GM12878 (cell line): ENCODE results near the gene PIRT. TPM values are rescaled to one million over a fixed set of nuclear protein-coding genes. Genes with fewer than 3 reads are reported as not detected.

Experiments used
- ATAC-seq: fragments of 200-7000 bp; cut with Tn5 transposase; 3 replicates; pipeline ENCODE4 v1.9.1; 2020; ENCODE audit warnings: mild to moderate bottlenecking, moderate library complexity
- BruUV-seq: library from RNA; stranded (reverse); fragments of 400-500 nt; replicated peaks from 2 replicates; lab custom pipeline; 2021; lab: Mats Ljungman, UMichigan
- CTCF ChIA-PET: fragments of 300-600 bp; sonication (Branson Sonifier 250); formaldehyde crosslinking; extraction: SDS; loops from one replicate; lab custom pipeline; 2021; ENCODE audit warnings: inconsistent platforms; lab: Yijun Ruan, JAX
- POLR2A ChIA-PET: fragments of 350-600 bp; formaldehyde crosslinking; extraction: SDS; loops from one replicate; lab custom pipeline; 2021; ENCODE audit warnings: inconsistent platforms; lab: Charles Lee
- RAD21 ChIA-PET: fragments of 300-600 bp; sonication (Branson Sonifier 250); formaldehyde crosslinking; loops from one replicate; lab custom pipeline; 2023; ENCODE audit warnings: antibody characterized with exemption; ENCODE audit not compliant: unreplicated experiment; lab: Charles Lee
- SMC1A ChIA-PET: fragments of 300-600 bp; sonication (Branson Sonifier 250); formaldehyde crosslinking; loops from one replicate; lab custom pipeline; 2023; ENCODE audit not compliant: unreplicated experiment, uncharacterized antibody; lab: Charles Lee
- DNase-seq: peaks from one replicate; pipeline ENCODE4 v3.0.0-alpha.2; 2011; ENCODE audit warnings: low read depth, low spot score
- FAIRE-seq: peaks from 3 replicates; lab custom pipeline; 2011; peaks lifted over from hg19 to GRCh38; lab: Jason Lieb, UNC
- H2AFZ ChIP-seq: 2 replicates; pipeline ENCODE4 v1.6.0; 2011; ENCODE audit warnings: low read depth, low read length, control low read depth; ENCODE audit not compliant: control insufficient read depth
- H3K27ac ChIP-seq: 2 replicates; pipeline ENCODE4 v1.5.1; 2011; ENCODE audit warnings: control low read depth; ENCODE audit not compliant: control insufficient read depth, insufficient read depth
- H3K27me3 ChIP-seq, 2 experiments: replicated peaks in 1 of 2; 2 replicates each; pipeline versions ENCODE4 v1.6.0 to v1.6.1; 2011; ENCODE audit warnings: low read length in 1 of 2; ENCODE audit not compliant: control insufficient read depth in 2 of 2, insufficient read depth in 2 of 2
- H3K36me3 ChIP-seq, 2 experiments: 2 replicates each; pipeline ENCODE4 v1.5.1; 2011; ENCODE audit warnings: low read length in 1 of 2; ENCODE audit not compliant: control insufficient read depth in 2 of 2, insufficient read depth in 2 of 2
- H3K4me1 ChIP-seq: 2 replicates; pipeline ENCODE4 v1.6.1; 2011; ENCODE audit warnings: mild to moderate bottlenecking, low read length, moderate library complexity, mixed read lengths; ENCODE audit not compliant: control insufficient read depth, insufficient read depth
- H3K4me2 ChIP-seq: 2 replicates; pipeline ENCODE4 v1.6.0; 2011; ENCODE audit warnings: control low read depth; ENCODE audit not compliant: control insufficient read depth, insufficient read depth
- H3K4me3 ChIP-seq: fragments of 200-600 bp; sonication (generic); 2 replicates; pipeline ENCODE4 v1.5.1; 2016
- H3K79me2 ChIP-seq: 2 replicates; pipeline ENCODE4 v1.6.0; 2011; ENCODE audit warnings: low read length; ENCODE audit not compliant: control insufficient read depth, insufficient read depth
- H3K9ac ChIP-seq: 2 replicates; pipeline ENCODE4 v1.8.0; 2011; ENCODE audit warnings: low read length, control low read depth, mixed read lengths; ENCODE audit not compliant: control insufficient read depth, insufficient read depth
- H3K9me3 ChIP-seq: replicated peaks from 3 replicates; pipeline ENCODE4 v1.5.1; 2011; ENCODE audit warnings: mild to moderate bottlenecking, low read length; ENCODE audit not compliant: control insufficient read depth, insufficient read depth
- H4K20me1 ChIP-seq: 2 replicates; pipeline ENCODE4 v1.6.0; 2011; ENCODE audit not compliant: control insufficient read depth, insufficient read depth
- CEBPB ChIP-seq, 2 experiments: fragments of 150-350 bp in 1 of 2; IDR thresholded peaks; 2 replicates each; pipeline ENCODE4 v1.6.1; 2012 to 2014; ENCODE audit warnings: low read depth in 2 of 2, low read length in 2 of 2, borderline replicate concordance in 1 of 2, inconsistent platforms in 1 of 2
- GATAD2B ChIP-seq: fragments of 450-650 bp; conservative IDR thresholded peaks from 2 replicates; pipeline ENCODE4 v1.6.1; 2017; ENCODE audit warnings: low read depth, mild to moderate bottlenecking, moderate library complexity
- HDAC6 ChIP-seq: fragments of 200-600 bp; sonication (generic); IDR thresholded peaks from one replicate; pipeline ENCODE4 v1.8.0; 2017; ENCODE audit warnings: antibody characterized with exemption; ENCODE audit not compliant: unreplicated experiment
- HDGF ChIP-seq: fragments of 450-650 bp; IDR thresholded peaks from 2 replicates; pipeline ENCODE4 v1.6.1; 2016; ENCODE audit warnings: antibody characterized with exemption
- IRF5 ChIP-seq: fragments of 450-650 bp; IDR thresholded peaks from 2 replicates; pipeline ENCODE4 v1.6.1; 2017; ENCODE audit warnings: borderline replicate concordance
- JUND ChIP-seq: IDR thresholded peaks from 2 replicates; pipeline ENCODE4 v1.6.1; 2012; ENCODE audit warnings: low read depth, mild to moderate bottlenecking, low read length, improper control_type of control experiment, moderate library complexity
- MEF2A ChIP-seq: IDR thresholded peaks from 2 replicates; pipeline ENCODE4 v1.6.1; 2011; ENCODE audit warnings: low read depth, mild to moderate bottlenecking, low read length, moderate library complexity; ENCODE audit not compliant: insufficient read depth
- MYB ChIP-seq: fragments of 150-350 bp; IDR thresholded peaks from 2 replicates; pipeline ENCODE4 v1.6.1; 2014; ENCODE audit warnings: mild to moderate bottlenecking, low read depth, low read length, borderline replicate concordance
- MYC ChIP-seq: IDR thresholded peaks from 2 replicates; pipeline ENCODE4 v1.6.1; 2011; ENCODE audit warnings: mild to moderate bottlenecking, low read length, moderate library complexity, inconsistent platforms; ENCODE audit not compliant: insufficient read depth, insufficient replicate concordance, insufficient read length, severe bottlenecking
- NR2F1 ChIP-seq: fragments of 450-650 bp; conservative IDR thresholded peaks from 2 replicates; pipeline ENCODE4 v1.6.1; 2017; ENCODE audit warnings: mild to moderate bottlenecking
- PKNOX1 ChIP-seq: fragments of 450-650 bp; IDR thresholded peaks from 2 replicates; pipeline ENCODE4 v1.6.1; 2016; ENCODE audit warnings: mild to moderate bottlenecking
- POU2F2 ChIP-seq: IDR thresholded peaks from 3 replicates; pipeline ENCODE4 v1.6.1; 2011; ENCODE audit warnings: low read depth, mild to moderate bottlenecking, low read length, borderline replicate concordance
- SMAD5 ChIP-seq: IDR thresholded peaks from 2 replicates; pipeline ENCODE4 v1.6.1; 2016; ENCODE audit warnings: antibody characterized with exemption, low read depth
- SMC3 ChIP-seq: IDR thresholded peaks from 2 replicates; pipeline ENCODE4 v1.6.1; 2011; ENCODE audit warnings: low read length, improper control_type of control experiment, borderline replicate concordance
- SUZ12 ChIP-seq: fragments of 200-600 bp; sonication (generic); IDR thresholded peaks from one replicate; pipeline ENCODE4 v1.6.1; 2018; ENCODE audit warnings: antibody characterized with exemption, mild to moderate bottlenecking; ENCODE audit not compliant: unreplicated experiment
- YBX1 ChIP-seq: fragments of 450-650 bp; IDR thresholded peaks from 2 replicates; pipeline ENCODE4 v1.6.1; 2016; ENCODE audit warnings: antibody characterized with exemption
- ZBED1 ChIP-seq: IDR thresholded peaks from 2 replicates; pipeline ENCODE4 v1.6.1; 2016; ENCODE audit warnings: borderline replicate concordance
- ZBTB11 ChIP-seq: fragments of 450-650 bp; formaldehyde crosslinking; IDR thresholded peaks from 2 replicates; pipeline ENCODE4 v1.5.0; 2022; ENCODE audit warnings: mild to moderate bottlenecking, missing genetic modification characterization
- WGBS: methylation state at CpG from one replicate; pipeline ENCODE4 v1.1.6; 2016; ENCODE audit warnings: low lambda C conversion rate; ENCODE audit not compliant: insufficient replicate concordance, insufficient coverage; ENCODE audit errors: missing lambda C conversion rate; 5-methylcytosine and 5-hydroxymethylcytosine counted together
- in situ Hi-C: fragments of 300-500 bp; cut with MboI; formaldehyde crosslinking; loops from 9 replicates; pipeline ENCODE4 v1.14.3; 2018; ENCODE audit warnings: mixed read lengths
- intact Hi-C: fragments of 100-400 bp; cut with micrococcal nuclease; formaldehyde crosslinking; loops from one replicate; pipeline ENCODE4 v1.14.2; 2022; ENCODE audit not compliant: unreplicated experiment
- polyA plus RNA-seq, 11 experiments: library from polyadenylated mRNA; depleted of rRNA in 4 of 11; unstranded in 6 of 11; stranded (reverse) in 5 of 11; fragments of >200 nt; fragmentation: Nextera tagmentation in 4 of 11; fragmentation: Illumina TruSeq in 1 of 11; extraction: Ambion mirVana in 4 of 11; extraction: Trizol in 1 of 11; gene quantifications; 1 replicate in 1 of 11; 2 replicates in 10 of 11; pipeline versions ENCODE4 v1.2.1 to v1.2.3, GENCODE V29; 2011 to 2016; ENCODE audit warnings: inconsistent platforms in 2 of 11, missing spikeins in 2 of 11, low read depth in 1 of 11
- total RNA-seq, 4 experiments: library from RNA; depleted of rRNA in 3 of 4; stranded (reverse); fragments of >200 nt in 3 of 4; fragmentation: Illumina TruSeq in 1 of 4; extraction: Trizol in 1 of 4; gene quantifications; 2 replicates each; pipeline versions ENCODE4 v1.2.1 to v1.2.3, GENCODE V29; 2013 to 2021

Gene PIRT
- total and polyA plus RNA-seq, 10 of the 15 experiments (the other 5 are each of a cell fraction or from before 2014, with no cell fraction given), result not detected

GRCh38 chr17:10797476-10798328 lies 40.2 kb downstream of the PIRT start:
- POLR2A ChIA-PET, result no interaction called here
- RAD21 ChIA-PET, result no interaction called here
- no peaks in the 10 kb centered on the region for H3K27me3 ChIP-seq
- 29% methylated on average over 11 of the region's 11 CpGs for WGBS
- intact Hi-C loops, result no loop called here
- TF ChIP-seq CEBPB (IDR thresholded peaks at IDR 0.05; ENCODE audit: borderline replicate concordance in 1 of 2, low read depth in 2 of 2, low read length in 2 of 2), result no peak
- TF ChIP-seq SMAD5, result no peak
- no peak for TF ChIP-seq YBX1
- TF ChIP-seq GATAD2B, result no peak
- TF ChIP-seq IRF5, result no peak
- no peak for TF ChIP-seq HDGF
- no peak for TF ChIP-seq SMC3
- TF ChIP-seq SUZ12, result no peak
- TF ChIP-seq ZBTB11 (CRISPR knock-in tag), result no peak
- TF ChIP-seq ZBED1, result no peak
- no peak for TF ChIP-seq JUND
- no peak for TF ChIP-seq MYB
- no peak for TF ChIP-seq NR2F1
- no peak for TF ChIP-seq MEF2A
- TF ChIP-seq PKNOX1, result no peak
- TF ChIP-seq MYC, result no peak
- no peak for TF ChIP-seq POU2F2
- TF ChIP-seq HDAC6, result no peak
- no peaks in the 10 kb centered on the region for H4K20me1 ChIP-seq
- H3K79me2 ChIP-seq, result no peaks in the 10 kb centered on the region
- H3K9me3 ChIP-seq, result no peaks in the 10 kb centered on the region
- DNase-seq, result no peak
- ATAC-seq, result no peak
- no peak overlapping the region for H3K27ac ChIP-seq
- no TSS peak for BruUV-seq
- H3K4me3 ChIP-seq, result no peak overlapping the region
- SMC1A ChIA-PET, result interaction anchor here (0.6 kb wide), 1 partner anchor 323 kb away, joined by 3 read pairs; no protein-coding TSS in a partner anchor
- CTCF ChIA-PET, result interaction anchor here (1.1 kb wide), 1 partner anchor 26 kb away, joined by 3 read pairs; no protein-coding TSS in a partner anchor
- H3K4me2 ChIP-seq, result no peak overlapping the region
- H3K36me3 ChIP-seq, result no peaks in the 10 kb centered on the region
- no peak for FAIRE-seq
- no peak overlapping the region for H3K9ac ChIP-seq
- no peak overlapping the region for H2AFZ ChIP-seq
- in situ Hi-C loops, result no loop called here
- no peaks in the 10 kb centered on the region for H3K4me1 ChIP-seq
